SK-N-MC (cell line): ENCODE data around the gene ALG9.

Experiments used
- DNase-seq: peaks from one replicate; pipeline ENCODE4 v3.0.0-alpha.2; 2011; ENCODE audit warnings: low read depth, low spot score
- H3K27ac ChIP-seq: fragments of 200-600 bp; sonication (generic); 2 replicates; pipeline ENCODE4 v1.5.1; 2016; ENCODE audit warnings: mixed run types
- H3K36me3 ChIP-seq: fragments of 200-600 bp; sonication (generic); 2 replicates; pipeline ENCODE4 v1.6.1; 2017; ENCODE audit warnings: antibody characterized with exemption, low read length, mixed read lengths; ENCODE audit not compliant: insufficient read depth
- H3K4me3 ChIP-seq: fragments of 200-600 bp; sonication (generic); 2 replicates; pipeline ENCODE4 v1.5.1; 2016
- H3K9ac ChIP-seq: fragments of 200-600 bp; sonication (generic); 2 replicates; pipeline ENCODE4 v1.8.0; 2017; ENCODE audit warnings: mixed run types, mixed read lengths; ENCODE audit not compliant: insufficient read length
- H3K9me3 ChIP-seq: fragments of 200-600 bp; sonication (generic); 2 replicates; pipeline ENCODE4 v1.6.1; 2017; ENCODE audit warnings: low read depth, mild to moderate bottlenecking, antibody characterized with exemption, low read length, moderate library complexity, mixed read lengths
- EZH2 ChIP-seq: fragments of 200-600 bp; sonication (generic); IDR thresholded peaks from one replicate; pipeline ENCODE4 v1.6.1; 2017; ENCODE audit warnings: antibody characterized with exemption
- FOXP2 ChIP-seq: optimal IDR thresholded peaks from 2 replicates; pipeline ENCODE3; 2011; ENCODE audit warnings: mild to moderate bottlenecking, moderate library complexity; ENCODE audit not compliant: insufficient read depth; ENCODE audit errors: extremely low read length, control extremely low read depth
- POLR2AphosphoS5 ChIP-seq: IDR thresholded peaks from 2 replicates; pipeline ENCODE4 v1.6.1; 2012; ENCODE audit warnings: mild to moderate bottlenecking, low read depth, low read length, borderline replicate concordance

ALG9 gene

DNA sequence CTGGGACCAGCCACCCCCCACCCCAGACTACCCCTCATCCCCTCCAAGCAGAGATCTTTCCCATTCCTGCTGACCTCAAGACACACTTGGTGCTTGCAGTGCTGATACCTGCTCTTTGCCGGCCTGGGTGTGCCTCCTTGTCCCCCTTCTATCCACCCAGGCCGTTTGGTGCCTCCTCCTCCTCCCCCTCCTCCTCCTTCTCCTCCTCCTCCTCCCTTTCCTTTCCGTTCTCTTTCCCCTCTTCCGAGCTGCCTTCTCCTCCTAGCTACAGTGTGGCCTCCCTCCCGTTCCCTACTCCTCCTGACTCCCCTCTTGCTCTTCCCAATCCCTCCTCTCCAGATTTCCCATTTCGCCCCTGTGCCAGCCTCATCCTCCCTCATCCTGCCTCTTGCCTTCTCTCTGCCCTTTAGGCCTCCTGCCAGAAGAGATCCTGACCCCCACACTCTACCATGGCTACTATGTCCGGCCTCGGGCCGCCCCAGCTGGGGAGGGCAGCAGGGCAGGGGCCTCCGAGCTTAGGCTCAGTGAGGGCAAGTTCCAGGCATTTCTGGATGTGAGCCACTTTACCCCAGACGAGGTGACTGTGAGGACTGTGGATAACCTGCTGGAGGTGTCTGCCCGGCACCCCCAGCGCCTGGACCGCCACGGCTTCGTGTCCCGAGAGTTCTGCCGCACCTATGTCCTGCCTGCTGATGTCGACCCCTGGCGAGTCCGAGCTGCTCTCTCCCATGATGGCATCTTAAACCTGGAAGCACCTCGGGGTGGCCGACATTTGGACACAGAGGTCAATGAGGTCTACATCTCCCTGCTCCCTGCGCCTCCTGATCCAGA lies 41.9 kb upstream of the ALG9 start:
- Histone ChIP-seq H3K36me3 (no peaks in the 10 kb centered on the region), H3K4me3 (no peak overlapping the region), H3K9me3 (no peaks in the 10 kb centered on the region), H3K9ac (no peak overlapping the region), H3K27ac (no peak overlapping the region)
- TF ChIP-seq POLR2AphosphoS5 (no peak), EZH2 (no peak), FOXP2 (no peak)
- DNase-seq = no peak

DNA sequence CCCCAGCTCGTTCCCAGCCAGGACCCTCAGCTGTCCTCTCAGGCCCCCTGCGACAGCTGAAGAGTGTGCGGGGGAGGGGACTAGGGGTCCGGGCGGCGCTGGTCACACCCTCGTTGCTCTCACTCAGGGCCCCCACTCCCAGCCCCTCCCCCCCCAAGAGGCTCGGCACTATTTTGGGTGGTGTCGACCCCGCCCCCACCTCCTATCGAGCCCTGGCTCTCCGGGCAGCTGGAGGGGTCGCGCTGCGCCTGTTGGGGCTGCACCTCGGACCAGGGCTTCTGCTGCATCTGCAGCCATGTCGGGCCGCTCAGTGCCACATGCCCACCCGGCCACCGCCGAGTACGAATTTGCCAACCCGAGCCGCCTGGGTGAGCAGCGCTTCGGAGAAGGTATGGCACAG lies 41.2 kb upstream of the ALG9 start, which contains the start of gene HSPB2:
TSS of gene HSPB2 (plus strand) at position 200 of the 400 bp plus-strand sequence. CDS start at position 296, 96 bp downstream.
- H3K36me3 ChIP-seq = no peaks in the 10 kb centered on the region
- no peak within 1 kb of the TSS for H3K4me3 ChIP-seq
- no peak for DNase-seq
- H3K9ac ChIP-seq = no peak within 1 kb of the TSS
- H3K9me3 ChIP-seq = no peaks in the 10 kb centered on the region
- TF ChIP-seq EZH2 (no peak), FOXP2 (no peak), POLR2AphosphoS5 (no peak)
- H3K27ac ChIP-seq = no peak within 1 kb of the TSS

DNA sequence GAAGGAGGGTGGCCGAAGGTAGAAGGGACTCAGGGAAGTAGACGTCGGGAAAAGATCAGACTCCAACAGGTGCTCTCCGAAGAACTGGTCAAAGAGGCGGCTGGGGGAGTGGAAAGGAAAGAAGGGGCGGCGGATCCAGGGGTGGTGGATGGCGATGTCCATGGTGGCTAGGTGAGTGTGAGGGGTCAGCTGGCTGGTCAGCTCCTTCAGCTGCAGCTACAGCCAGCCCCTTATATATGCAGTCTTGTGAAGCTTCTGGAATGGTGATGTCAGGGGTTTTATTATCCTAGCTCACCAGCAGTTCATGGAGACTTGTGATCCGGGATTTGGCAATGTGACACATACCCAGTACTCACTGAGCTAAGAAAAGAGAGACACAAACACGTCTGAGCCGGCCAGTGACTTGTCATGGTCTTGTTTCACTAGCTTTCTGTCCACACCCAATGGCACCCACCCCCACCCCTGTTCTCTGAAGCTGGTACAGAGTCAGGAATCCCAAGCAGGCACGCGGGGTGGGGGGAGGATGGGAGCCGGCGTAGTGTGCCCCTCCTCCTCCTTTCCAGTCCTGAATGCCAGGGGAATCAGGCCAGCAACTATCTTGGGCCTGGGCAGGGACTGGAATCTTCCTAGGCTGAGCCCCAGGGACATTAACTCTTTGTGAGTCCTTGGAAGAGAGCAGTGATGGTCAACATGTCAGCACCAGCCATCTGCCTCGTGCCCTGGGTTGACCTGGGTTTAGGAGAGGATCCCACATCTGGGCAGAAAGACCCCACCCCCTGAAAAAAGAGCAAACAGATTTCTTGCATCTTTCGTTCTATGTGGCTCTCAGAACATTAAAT lies 40.4 kb upstream of the ALG9 start, which contains the start of gene CRYAB:
TSS of gene CRYAB (minus strand) at position 208 of the 839 bp plus-strand sequence. CDS start at position 162, 46 bp downstream.
- Histone ChIP-seq H3K27ac (no peak within 1 kb of the TSS), H3K9ac (no peak within 1 kb of the TSS)

DNA sequence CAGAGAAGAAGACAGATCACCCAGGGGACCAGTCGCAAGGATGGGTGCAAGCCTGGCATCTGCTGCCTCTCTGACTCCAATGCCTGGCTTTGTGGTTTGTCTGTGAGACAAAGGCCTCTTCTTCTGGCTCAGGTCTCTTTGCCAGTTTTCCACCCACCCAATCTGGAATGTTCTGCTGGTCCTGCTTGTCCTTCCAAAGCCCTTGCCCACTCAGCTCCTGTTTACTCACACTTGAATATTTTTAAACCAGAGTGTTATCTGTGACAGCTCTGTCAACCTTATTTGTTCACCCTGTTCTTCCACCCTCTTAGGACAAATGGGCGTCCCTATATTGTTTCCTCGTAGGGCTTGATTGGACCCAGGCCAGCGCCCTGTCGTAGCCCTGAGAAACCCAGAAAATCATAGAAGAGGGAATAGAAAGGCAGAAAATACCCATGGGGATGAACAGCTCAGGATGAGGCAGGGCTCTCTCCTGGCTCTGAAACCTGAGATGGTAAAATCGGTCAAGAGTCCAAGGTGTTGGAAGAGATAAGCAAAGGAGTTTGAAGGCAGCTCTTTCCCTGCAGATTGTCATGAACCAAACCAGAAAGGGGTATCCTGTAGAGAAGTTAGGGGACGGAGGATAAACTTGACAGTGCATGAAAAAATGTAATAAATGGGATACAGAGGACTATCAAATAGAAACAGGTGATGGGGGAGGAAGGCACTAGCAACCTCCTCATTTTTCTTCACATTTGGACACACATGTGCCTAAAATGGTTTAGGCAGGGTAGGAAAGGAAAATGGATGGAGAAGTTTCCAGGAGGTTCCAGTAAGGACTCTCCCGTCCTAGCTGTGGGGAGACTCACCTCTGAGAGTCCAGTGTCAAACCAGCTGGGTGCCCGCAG lies 39.5 kb upstream of the ALG9 start:
- TF ChIP-seq EZH2 (no peak), POLR2AphosphoS5 (no peak), FOXP2 (no peak)
- H3K4me3 ChIP-seq = no peak overlapping the region
- DNase-seq = no peak
- no peak overlapping the region for H3K9ac ChIP-seq
- no peak overlapping the region for H3K27ac ChIP-seq
- no peaks in the 10 kb centered on the region for H3K36me3 ChIP-seq
- H3K9me3 ChIP-seq = no peaks in the 10 kb centered on the region

More for the DNA sequence above, 40.4 kb upstream of the ALG9 start, which contains the start of gene CRYAB:
- H3K36me3 ChIP-seq = no peaks in the 10 kb centered on the region
- H3K4me3 ChIP-seq = no peak within 1 kb of the TSS
- TF ChIP-seq POLR2AphosphoS5 (no peak), EZH2 (no peak), FOXP2 (no peak)
- H3K9me3 ChIP-seq = no peaks in the 10 kb centered on the region
- DNase-seq = no peak

DNA sequence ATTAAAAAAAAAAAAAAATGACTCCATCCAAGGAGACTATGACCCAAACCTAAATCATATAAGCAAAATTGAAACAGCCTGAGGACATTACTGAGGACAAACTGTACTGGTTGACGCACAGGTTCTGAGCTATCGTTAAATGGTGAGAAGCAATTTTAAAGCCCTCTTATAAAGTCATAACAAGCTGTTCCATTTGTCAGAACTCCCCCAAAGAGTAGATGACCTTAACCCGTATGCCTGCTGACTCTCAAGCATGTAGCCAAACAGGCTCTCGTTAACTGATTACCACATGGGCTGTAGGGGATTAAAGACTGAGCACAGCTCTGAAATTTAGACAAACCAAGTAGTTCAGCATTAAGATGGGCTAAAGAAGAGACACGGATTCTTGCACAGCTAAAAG lies 38.0 kb upstream of the ALG9 start:
- H3K36me3 ChIP-seq = no peaks in the 10 kb centered on the region
- H3K9ac ChIP-seq = no peak overlapping the region
- TF ChIP-seq EZH2 = no peak
- no peak for TF ChIP-seq FOXP2
- no peak for TF ChIP-seq POLR2AphosphoS5
- no peak overlapping the region for H3K4me3 ChIP-seq
- H3K9me3 ChIP-seq = no peaks in the 10 kb centered on the region
- no peak for DNase-seq
- no peak overlapping the region for H3K27ac ChIP-seq

DNA sequence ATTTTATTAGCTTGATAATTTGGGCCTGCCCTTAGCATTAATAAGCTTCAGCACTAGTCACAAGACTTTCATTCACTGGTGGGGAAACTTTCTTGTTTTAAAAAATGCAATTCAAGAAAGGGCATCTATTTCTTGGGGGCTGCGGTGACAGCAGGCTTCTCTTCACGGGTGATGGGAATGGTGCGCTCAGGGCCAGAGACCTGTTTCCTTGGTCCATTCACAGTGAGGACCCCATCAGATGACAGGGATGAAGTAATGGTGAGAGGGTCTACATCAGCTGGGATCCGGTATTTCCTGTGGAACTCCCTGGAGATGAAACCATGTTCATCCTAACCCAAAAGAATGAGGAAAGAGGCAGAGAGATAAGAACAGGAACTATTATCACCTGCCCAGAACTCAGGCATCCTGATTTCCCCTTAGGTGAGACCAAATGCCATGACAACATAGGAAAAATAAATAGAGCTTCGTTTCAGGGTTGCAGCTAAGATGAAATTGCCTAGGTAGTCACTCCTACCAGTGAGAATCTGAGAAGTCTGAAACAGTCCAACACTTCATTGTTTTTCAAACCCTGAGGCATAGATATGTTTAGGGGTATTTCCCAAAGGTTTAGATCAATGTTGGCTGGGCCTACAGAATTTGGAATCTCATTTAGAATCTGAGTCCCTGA lies 37.4 kb upstream of the ALG9 start:
- Histone ChIP-seq H3K4me3 (no peak overlapping the region), H3K9me3 (no peaks in the 10 kb centered on the region), H3K36me3 (no peaks in the 10 kb centered on the region), H3K9ac (no peak overlapping the region), H3K27ac (no peak overlapping the region)
- no peak for TF ChIP-seq FOXP2
- TF ChIP-seq EZH2 = no peak
- no peak for TF ChIP-seq POLR2AphosphoS5
- DNase-seq = no peak

DNA sequence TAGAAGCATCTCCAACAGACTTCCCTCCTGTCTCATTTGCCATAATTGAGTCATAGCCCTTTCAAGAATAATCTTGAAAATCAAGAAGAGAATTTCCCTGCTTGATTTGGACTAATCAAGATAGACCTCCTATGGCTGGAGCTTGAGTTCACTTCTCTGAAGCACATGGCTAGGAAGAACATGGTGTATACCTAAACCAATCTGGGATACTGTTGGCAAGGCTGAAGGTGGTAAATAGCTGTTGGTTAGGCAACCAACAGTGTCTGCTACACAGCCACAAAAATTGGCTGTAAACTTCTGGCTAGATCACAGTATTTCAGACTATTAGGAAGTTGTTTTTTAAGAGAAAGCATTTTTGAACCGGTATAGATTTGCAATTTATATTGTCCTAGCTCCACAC lies 35.3 kb upstream of the ALG9 start:
- DNase-seq = no peak
- Histone ChIP-seq H3K9me3 (no peaks in the 10 kb centered on the region), H3K27ac (no peak overlapping the region), H3K4me3 (no peak overlapping the region), H3K36me3 (no peaks in the 10 kb centered on the region), H3K9ac (no peak overlapping the region)
- TF ChIP-seq POLR2AphosphoS5 (no peak), EZH2 (no peak), FOXP2 (no peak)
